K562 (cell line): ENCODE measurements around the gene WDR64.

Experiments
- SRF ChIP-seq, 2 experiments: fragments of 250-450, 450-650 bp in 1 of 2; sonication (Bioruptor Pico) in 1 of 2; sonication (generic) in 1 of 2; formaldehyde crosslinking; IDR thresholded peaks; 2 replicates each; pipeline versions ENCODE4 v1.5.0 to v1.5.1; 2020 to 2022; ENCODE audit warnings: mild to moderate bottlenecking in 1 of 2, missing genetic modification reagents in 1 of 2
- TF ChIP-seq, protein P1 (sequence below), 3 experiments: IDR thresholded peaks in 2 of 3; conservative IDR thresholded peaks in 1 of 3; 2 replicates each; pipeline ENCODE4 v1.5.1; 2011 to 2012; ENCODE audit warnings: low read length in 3 of 3, mild to moderate bottlenecking in 3 of 3, control low read depth in 2 of 3, improper control_type of control experiment in 1 of 3, inconsistent platforms in 1 of 3, low read depth in 1 of 3, mixed read lengths in 1 of 3, moderate library complexity in 1 of 3; ENCODE audit not compliant: insufficient read depth in 2 of 3

- no peak for TF ChIP-seq SRF (CRISPR knock-in tag; IDR thresholded peaks at IDR 0.05)
- TF ChIP-seq, protein P1, sequence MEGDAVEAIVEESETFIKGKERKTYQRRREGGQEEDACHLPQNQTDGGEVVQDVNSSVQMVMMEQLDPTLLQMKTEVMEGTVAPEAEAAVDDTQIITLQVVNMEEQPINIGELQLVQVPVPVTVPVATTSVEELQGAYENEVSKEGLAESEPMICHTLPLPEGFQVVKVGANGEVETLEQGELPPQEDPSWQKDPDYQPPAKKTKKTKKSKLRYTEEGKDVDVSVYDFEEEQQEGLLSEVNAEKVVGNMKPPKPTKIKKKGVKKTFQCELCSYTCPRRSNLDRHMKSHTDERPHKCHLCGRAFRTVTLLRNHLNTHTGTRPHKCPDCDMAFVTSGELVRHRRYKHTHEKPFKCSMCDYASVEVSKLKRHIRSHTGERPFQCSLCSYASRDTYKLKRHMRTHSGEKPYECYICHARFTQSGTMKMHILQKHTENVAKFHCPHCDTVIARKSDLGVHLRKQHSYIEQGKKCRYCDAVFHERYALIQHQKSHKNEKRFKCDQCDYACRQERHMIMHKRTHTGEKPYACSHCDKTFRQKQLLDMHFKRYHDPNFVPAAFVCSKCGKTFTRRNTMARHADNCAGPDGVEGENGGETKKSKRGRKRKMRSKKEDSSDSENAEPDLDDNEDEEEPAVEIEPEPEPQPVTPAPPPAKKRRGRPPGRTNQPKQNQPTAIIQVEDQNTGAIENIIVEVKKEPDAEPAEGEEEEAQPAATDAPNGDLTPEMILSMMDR (IDR thresholded peaks at IDR 0.05 in 2 of 3, conservative IDR thresholded peaks at IDR 0.05 in 1 of 3; ENCODE audit: insufficient read depth in 2 of 3, low read depth in 1 of 3, low read length in 3 of 3): no peak
Observed at GRCh38 chr1:241802863-241803262, 150.8 kb downstream of the WDR64 start.
